HL-60 (cell line): ENCODE data around the gene UNC13B.

Experiments
- POLR2AphosphoS5 ChIP-seq: IDR thresholded peaks from 2 replicates; pipeline ENCODE4 v1.6.1; 2012; ENCODE audit warnings: low read depth
- REST ChIP-seq: IDR thresholded peaks from 2 replicates; pipeline ENCODE4 v1.6.1; 2012; ENCODE audit warnings: low read depth; ENCODE audit not compliant: insufficient replicate concordance
- TF ChIP-seq, protein P1 (sequence below): IDR thresholded peaks from one replicate; pipeline ENCODE4 v1.5.1; 2011; ENCODE audit warnings: low read length, control low read depth, inconsistent platforms; ENCODE audit not compliant: insufficient read depth

GRCh38 chr9:35432076-35432475 is 270.3 kb downstream of the UNC13B start:
- TF ChIP-seq, protein P1, sequence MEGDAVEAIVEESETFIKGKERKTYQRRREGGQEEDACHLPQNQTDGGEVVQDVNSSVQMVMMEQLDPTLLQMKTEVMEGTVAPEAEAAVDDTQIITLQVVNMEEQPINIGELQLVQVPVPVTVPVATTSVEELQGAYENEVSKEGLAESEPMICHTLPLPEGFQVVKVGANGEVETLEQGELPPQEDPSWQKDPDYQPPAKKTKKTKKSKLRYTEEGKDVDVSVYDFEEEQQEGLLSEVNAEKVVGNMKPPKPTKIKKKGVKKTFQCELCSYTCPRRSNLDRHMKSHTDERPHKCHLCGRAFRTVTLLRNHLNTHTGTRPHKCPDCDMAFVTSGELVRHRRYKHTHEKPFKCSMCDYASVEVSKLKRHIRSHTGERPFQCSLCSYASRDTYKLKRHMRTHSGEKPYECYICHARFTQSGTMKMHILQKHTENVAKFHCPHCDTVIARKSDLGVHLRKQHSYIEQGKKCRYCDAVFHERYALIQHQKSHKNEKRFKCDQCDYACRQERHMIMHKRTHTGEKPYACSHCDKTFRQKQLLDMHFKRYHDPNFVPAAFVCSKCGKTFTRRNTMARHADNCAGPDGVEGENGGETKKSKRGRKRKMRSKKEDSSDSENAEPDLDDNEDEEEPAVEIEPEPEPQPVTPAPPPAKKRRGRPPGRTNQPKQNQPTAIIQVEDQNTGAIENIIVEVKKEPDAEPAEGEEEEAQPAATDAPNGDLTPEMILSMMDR: no peak
- TF ChIP-seq REST: no peak
- TF ChIP-seq POLR2AphosphoS5: no peak
